ENCODE data around the gene AIF1L.
"Not testable (repeated sequence)": the region's sequence is repeated elsewhere in the genome, so short reads cannot be mapped to it uniquely, and the experiment has no call there.

Gene AIF1L

GRCh38 chr9:131094622-131095021 is 1.7 kb upstream of the AIF1L start:
- DNase-seq (ENCODE audit: low spot score) = no peak
- no peak for TF ChIP-seq CTCF (IDR thresholded peaks at IDR 0.05)
- H3K27ac ChIP-seq = no peak overlapping the region
- H3K4me3 ChIP-seq = no peak overlapping the region

DNA sequence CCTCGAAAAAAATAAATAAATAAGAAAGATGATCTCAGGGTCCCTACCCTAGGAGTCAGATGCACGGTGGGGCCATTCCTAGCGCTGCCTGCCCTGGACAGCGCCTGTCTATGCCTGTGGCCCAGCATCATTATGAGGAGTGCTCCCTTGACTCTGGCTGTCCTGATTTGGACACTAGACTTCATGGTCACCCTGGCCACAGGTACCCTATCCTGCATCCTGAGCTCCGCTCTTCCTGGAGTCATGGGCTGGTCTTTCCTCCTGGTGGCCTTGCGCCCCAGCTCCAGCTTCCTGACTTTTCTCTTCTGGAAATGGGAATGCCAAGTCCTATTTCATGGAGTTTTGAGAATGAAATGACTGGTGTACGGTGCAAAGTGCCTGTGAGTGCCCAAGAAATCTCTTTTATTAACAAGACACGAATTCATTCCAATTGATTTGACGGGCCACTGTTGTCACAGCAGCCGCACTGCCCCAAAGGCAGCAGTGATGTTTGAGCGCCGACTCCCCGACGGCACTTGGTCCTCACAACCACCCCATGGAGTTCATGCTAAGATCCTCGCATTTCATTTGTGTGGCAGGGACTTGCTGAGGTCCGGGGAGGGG is 564 bp upstream of the AIF1L start:
- DNase-seq (ENCODE audit: low spot score) = no peak
- Histone ChIP-seq H3K27ac (peak overlapping the region in 1 of 2 donors; percentile 78), H3K4me3 (peak overlapping the region; percentile 74)
- no peak for TF ChIP-seq CTCF (IDR thresholded peaks at IDR 0.05)

- peak overlapping the region; percentile 27 to 78 for H3K27ac ChIP-seq
- no peak for TF ChIP-seq CTCF (IDR thresholded peaks at IDR 0.05)
- peak overlapping the region; percentile 74 for H3K4me3 ChIP-seq
- DNase-seq (ENCODE audit: low spot score) = no peak
These were observed 1.0 kb downstream of the AIF1L start for GRCh38 chr9:131097126-131097947.

DNA sequence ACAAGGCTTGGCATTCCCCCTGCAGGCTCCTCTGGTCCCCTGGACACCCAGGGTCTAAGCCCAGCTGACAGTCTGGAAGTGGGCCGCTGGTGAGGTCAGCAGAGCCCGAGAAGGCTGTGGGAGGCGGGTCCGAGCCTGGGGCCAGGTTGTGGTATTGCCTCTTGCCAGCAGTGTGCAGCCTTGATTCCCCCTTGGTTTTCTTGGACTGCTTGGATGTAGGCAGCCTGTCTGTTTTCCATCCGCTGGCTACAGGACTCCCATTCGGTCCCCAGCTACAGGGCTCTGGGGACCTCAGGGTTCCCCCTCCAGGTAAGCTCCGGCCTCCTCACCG is 1.6 kb downstream of the AIF1L start:
- peak overlapping the region; percentile 74 for H3K4me3 ChIP-seq
- H3K27ac ChIP-seq = peak overlapping the region; percentile 6 to 78
- TF ChIP-seq CTCF (IDR thresholded peaks at IDR 0.05) = no peak
- DNase-seq (ENCODE audit: low spot score) = no peak

GRCh38 chr9:131098391-131099101 is 2.2 kb downstream of the AIF1L start:
- H3K27ac ChIP-seq = peak overlapping the region; percentile 6 to 78
- H3K4me3 ChIP-seq = peak overlapping the region; percentile 74
- no peak for DNase-seq (ENCODE audit: low spot score)
- no peak for TF ChIP-seq CTCF (IDR thresholded peaks at IDR 0.05)

GRCh38 chr9:131099102-131099606 is 2.8 kb downstream of the AIF1L start:
- Histone ChIP-seq H3K4me3 (peak overlapping the region; percentile 74), H3K27ac (peak overlapping the region in 1 of 2 donors; percentile 78)
- no peak for DNase-seq (ENCODE audit: low spot score)
- TF ChIP-seq CTCF (IDR thresholded peaks at IDR 0.05) = no peak

DNA sequence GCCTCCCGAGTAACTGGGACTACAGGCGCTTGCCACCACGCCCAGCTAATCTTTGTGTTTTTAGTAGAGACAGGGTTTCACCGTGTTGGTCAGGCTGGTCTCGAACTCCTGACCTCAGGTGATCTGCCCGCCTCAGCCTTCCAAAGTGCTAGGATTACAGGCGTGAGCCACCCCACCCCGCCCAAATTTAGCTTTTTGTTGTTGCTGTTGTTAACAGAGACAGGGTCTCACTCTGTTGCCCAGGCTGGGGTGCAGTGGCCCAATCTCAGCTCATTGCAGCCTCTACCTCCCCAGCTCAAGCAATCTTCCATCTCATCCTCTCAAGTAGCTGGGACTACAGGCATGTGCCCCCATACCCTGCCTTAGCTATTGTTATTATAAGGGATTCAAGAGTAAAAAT is 3.5 kb downstream of the AIF1L start:
- H3K4me3 ChIP-seq = peak overlapping the region; percentile 47
- H3K27ac ChIP-seq = peak overlapping the region in 1 of 2 donors; percentile 82
- DNase-seq (ENCODE audit: low spot score) = not testable (repeated sequence)

All from coronary artery (tissue), 2 donors.